NCI-H748 (cell line): ENCODE measurements around the gene NRXN3.

Source experiments
- DNase-seq: peaks from one replicate; lab custom pipeline; 2025; ENCODE audit not compliant: unreplicated experiment; lab: John Stamatoyannopoulos, UW

Gene NRXN3

GRCh38 chr14:79639613-79640012, 1469.4 kb downstream of the NRXN3 start:
- no peak for DNase-seq

GRCh38 chr14:79641371-79641770, 1471.2 kb downstream of the NRXN3 start:
- DNase-seq: no peak

GRCh38 chr14:79643132-79643531, 1473.0 kb downstream of the NRXN3 start:
- DNase-seq: no peak

- DNase-seq: no peak
These were observed 1475.7 kb downstream of the NRXN3 start for GRCh38 chr14:79645753-79646362.

- DNase-seq: no peak
These were observed 1479.7 kb downstream of the NRXN3 start for GRCh38 chr14:79649856-79650255.

- no peak for DNase-seq
These were observed 1482.5 kb downstream of the NRXN3 start for GRCh38 chr14:79652513-79653307.

- no peak for DNase-seq
These were observed 1485.9 kb downstream of the NRXN3 start for GRCh38 chr14:79656056-79656455.

- DNase-seq: no peak
These were observed 1486.3 kb downstream of the NRXN3 start for GRCh38 chr14:79656496-79656895.

GRCh38 chr14:79658221-79658620, 1488.0 kb downstream of the NRXN3 start:
- DNase-seq: peak; percentile 15

- no peak for DNase-seq
These were observed 1488.6 kb downstream of the NRXN3 start for GRCh38 chr14:79658769-79659168.

- no peak for DNase-seq
These were observed 1490.1 kb downstream of the NRXN3 start for GRCh38 chr14:79660053-79660939.

- DNase-seq: no peak
These were observed 1491.6 kb downstream of the NRXN3 start for GRCh38 chr14:79661752-79662151.

- no peak for DNase-seq
These were observed 1493.3 kb downstream of the NRXN3 start for GRCh38 chr14:79663453-79663852.

- DNase-seq: no peak
These were observed 1495.4 kb downstream of the NRXN3 start for GRCh38 chr14:79665556-79665955.

- no peak for DNase-seq
These were observed 1498.8 kb downstream of the NRXN3 start for GRCh38 chr14:79668951-79669350.

- DNase-seq: no peak
These were observed 1500.6 kb downstream of the NRXN3 start for GRCh38 chr14:79670811-79671210.

- DNase-seq: no peak
These were observed 1509.9 kb downstream of the NRXN3 start for GRCh38 chr14:79680087-79680486.

- no peak for DNase-seq
These were observed 1516.0 kb downstream of the NRXN3 start for GRCh38 chr14:79686196-79686595.

GRCh38 chr14:79690960-79691359, 1520.8 kb downstream of the NRXN3 start:
- no peak for DNase-seq

GRCh38 chr14:79693935-79694334, 1523.8 kb downstream of the NRXN3 start:
- DNase-seq: no peak

- no peak for DNase-seq
These were observed 1525.1 kb downstream of the NRXN3 start for GRCh38 chr14:79695307-79695706.

- no peak for DNase-seq
These were observed 1528.1 kb downstream of the NRXN3 start for GRCh38 chr14:79698298-79698711.
